Hepatocyte (in vitro differentiated cells): Measurements from ENCODE around the gene SPESP1.

ENCODE experiments used
- EZH2phosphoT487 ChIP-seq: fragments of 200-600 bp; sonication (generic); IDR thresholded peaks from one replicate; pipeline ENCODE4 v1.6.1; 2018; ENCODE audit warnings: antibody characterized with exemption, mild to moderate bottlenecking, low read depth, moderate library complexity; ENCODE audit not compliant: unreplicated experiment, severe bottlenecking
- TF ChIP-seq, protein P1 (sequence below): fragments of 200-600 bp; sonication (generic); IDR thresholded peaks from 2 replicates; pipeline ENCODE4 v1.5.1; 2016; ENCODE audit warnings: antibody characterized with exemption, mild to moderate bottlenecking; ENCODE audit not compliant: poor library complexity

DNA sequence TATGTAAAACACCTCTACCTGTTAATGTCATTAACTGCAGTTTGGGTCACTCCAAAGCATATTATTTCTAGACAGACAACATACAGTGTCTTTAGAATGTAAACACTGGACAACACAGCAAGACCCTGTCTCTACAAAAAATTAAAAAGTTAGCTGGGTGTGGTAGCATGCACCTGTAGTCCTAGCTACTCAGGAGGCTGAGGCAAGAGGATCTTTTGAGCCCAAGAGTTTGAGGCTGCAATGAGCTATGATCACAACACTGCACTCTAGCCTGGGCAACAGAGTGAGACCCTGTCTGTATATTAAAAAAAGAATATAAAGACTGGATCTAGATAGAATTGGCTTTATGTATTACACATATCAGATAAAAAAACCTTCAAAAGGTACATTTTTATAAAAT lies 20.0 kb upstream of the SPESP1 start:
- TF ChIP-seq, protein P1, sequence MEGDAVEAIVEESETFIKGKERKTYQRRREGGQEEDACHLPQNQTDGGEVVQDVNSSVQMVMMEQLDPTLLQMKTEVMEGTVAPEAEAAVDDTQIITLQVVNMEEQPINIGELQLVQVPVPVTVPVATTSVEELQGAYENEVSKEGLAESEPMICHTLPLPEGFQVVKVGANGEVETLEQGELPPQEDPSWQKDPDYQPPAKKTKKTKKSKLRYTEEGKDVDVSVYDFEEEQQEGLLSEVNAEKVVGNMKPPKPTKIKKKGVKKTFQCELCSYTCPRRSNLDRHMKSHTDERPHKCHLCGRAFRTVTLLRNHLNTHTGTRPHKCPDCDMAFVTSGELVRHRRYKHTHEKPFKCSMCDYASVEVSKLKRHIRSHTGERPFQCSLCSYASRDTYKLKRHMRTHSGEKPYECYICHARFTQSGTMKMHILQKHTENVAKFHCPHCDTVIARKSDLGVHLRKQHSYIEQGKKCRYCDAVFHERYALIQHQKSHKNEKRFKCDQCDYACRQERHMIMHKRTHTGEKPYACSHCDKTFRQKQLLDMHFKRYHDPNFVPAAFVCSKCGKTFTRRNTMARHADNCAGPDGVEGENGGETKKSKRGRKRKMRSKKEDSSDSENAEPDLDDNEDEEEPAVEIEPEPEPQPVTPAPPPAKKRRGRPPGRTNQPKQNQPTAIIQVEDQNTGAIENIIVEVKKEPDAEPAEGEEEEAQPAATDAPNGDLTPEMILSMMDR, result no peak
- no peak for TF ChIP-seq EZH2phosphoT487
